ENCODE results near the gene PILRB.

The PILRB gene

GRCh38 chr7:100370303-100370702, 12.4 kb downstream of the PILRB start:
- no peak for TF ChIP-seq CTCF (IDR thresholded peaks at IDR 0.05; ENCODE audit: borderline replicate concordance, insufficient read depth, low read depth, low read length)
- no peak overlapping the region for H3K4me3 ChIP-seq (ENCODE audit: low read depth, low read length)

- no peak for TF ChIP-seq CTCF (IDR thresholded peaks at IDR 0.05; ENCODE audit: borderline replicate concordance, insufficient read depth, low read depth, low read length)
- no peak overlapping the region for H3K4me3 ChIP-seq (ENCODE audit: low read depth, low read length)
Observed at GRCh38 chr7:100370746-100371145, 12.8 kb downstream of the PILRB start.

- no peak overlapping the region for H3K4me3 ChIP-seq (ENCODE audit: low read depth, low read length)
- TF ChIP-seq CTCF (IDR thresholded peaks at IDR 0.05; ENCODE audit: borderline replicate concordance, insufficient read depth, low read depth, low read length) = no peak
Observed at GRCh38 chr7:100371561-100372171, 13.7 kb downstream of the PILRB start.

- no peak overlapping the region for H3K4me3 ChIP-seq (ENCODE audit: low read depth, low read length)
- TF ChIP-seq CTCF (IDR thresholded peaks at IDR 0.05; ENCODE audit: borderline replicate concordance, insufficient read depth, low read depth, low read length) = no peak
Observed at GRCh38 chr7:100372256-100372655, 14.3 kb downstream of the PILRB start.

- TF ChIP-seq CTCF (IDR thresholded peaks at IDR 0.05; ENCODE audit: borderline replicate concordance, insufficient read depth, low read depth, low read length) = no peak
- no peak overlapping the region for H3K4me3 ChIP-seq (ENCODE audit: low read depth, low read length)
Observed at GRCh38 chr7:100372694-100373093, 14.8 kb downstream of the PILRB start.

- no peak within 1 kb of the TSS for H3K4me3 ChIP-seq (ENCODE audit: low read depth, low read length)
- no peak for TF ChIP-seq CTCF (IDR thresholded peaks at IDR 0.05; ENCODE audit: borderline replicate concordance, insufficient read depth, low read depth, low read length)
Observed at GRCh38 chr7:100373261-100373831, 15.4 kb downstream of the PILRB start, which contains the start of gene PILRA. TSS of gene PILRA (plus strand) at chr7:100373487. CDS start at chr7:100373657, 170 bp downstream.

Data from GM12875 (cell line).